Hepatocyte (in vitro differentiated cells): ENCODE results near the gene NUP62. TPM values are rescaled to one million over a fixed set of nuclear protein-coding genes. Genes with fewer than 3 reads are reported as not detected.
A peak's percentile ranks its signal among the peaks of the same experiment; 100 is the strongest.

ENCODE experiments used
- DNase-seq: peaks from one replicate; pipeline ENCODE4 v3.0.0-alpha.2; 2016; ENCODE audit warnings: low spot score
- H2AFZ ChIP-seq: fragments of 200-600 bp; sonication (generic); 2 replicates; pipeline ENCODE4 v1.6.0; 2016; ENCODE audit warnings: antibody characterized with exemption, mild to moderate bottlenecking
- H3K27ac ChIP-seq: fragments of 200-600 bp; sonication (generic); 2 replicates; pipeline ENCODE4 v1.5.1; 2016; ENCODE audit warnings: mild to moderate bottlenecking
- H3K27me3 ChIP-seq: fragments of 200-600 bp; sonication (generic); 2 replicates; pipeline ENCODE4 v1.6.1; 2016
- H3K36me3 ChIP-seq: fragments of 200-600 bp; sonication (generic); replicated peaks from 2 replicates; pipeline ENCODE4 v1.5.1; 2016; ENCODE audit warnings: low read depth; ENCODE audit not compliant: insufficient read depth
- H3K4me1 ChIP-seq: fragments of 200-600 bp; sonication (generic); 2 replicates; pipeline ENCODE4 v1.5.1; 2016; ENCODE audit warnings: mild to moderate bottlenecking, moderate library complexity; ENCODE audit not compliant: insufficient read depth
- H3K4me2 ChIP-seq: fragments of 200-600 bp; sonication (generic); 2 replicates; pipeline ENCODE4 v1.6.0; 2016
- H3K4me3 ChIP-seq: fragments of 200-600 bp; sonication (generic); 2 replicates; pipeline ENCODE4 v1.5.1; 2016; ENCODE audit warnings: mild to moderate bottlenecking
- H3K79me2 ChIP-seq: fragments of 200-600 bp; sonication (generic); 2 replicates; pipeline ENCODE4 v1.6.0; 2017; ENCODE audit warnings: mild to moderate bottlenecking
- H3K9me2 ChIP-seq: fragments of 200-600 bp; sonication (generic); replicated peaks from 2 replicates; pipeline ENCODE4 v1.6.0; 2017; ENCODE audit warnings: mild to moderate bottlenecking; ENCODE audit not compliant: insufficient read depth
- H3K9me3 ChIP-seq: fragments of 200-600 bp; sonication (generic); 2 replicates; pipeline ENCODE4 v1.5.1; 2016; ENCODE audit warnings: low read depth, mild to moderate bottlenecking
- H4K20me1 ChIP-seq: fragments of 200-600 bp; sonication (generic); 2 replicates; pipeline ENCODE4 v1.6.0; 2016; ENCODE audit warnings: mild to moderate bottlenecking; ENCODE audit not compliant: insufficient read depth, poor library complexity, severe bottlenecking
- EZH2 ChIP-seq: fragments of 200-600 bp; sonication (generic); IDR thresholded peaks from 2 replicates; pipeline ENCODE4 v1.6.1; 2016; ENCODE audit warnings: antibody characterized with exemption, mild to moderate bottlenecking, borderline replicate concordance
- EZH2phosphoT487 ChIP-seq: fragments of 200-600 bp; sonication (generic); IDR thresholded peaks from one replicate; pipeline ENCODE4 v1.6.1; 2018; ENCODE audit warnings: antibody characterized with exemption, mild to moderate bottlenecking, low read depth, moderate library complexity; ENCODE audit not compliant: unreplicated experiment, severe bottlenecking
- WGBS: methylation state at CpG from one replicate; pipeline ENCODE4 v1.1.6; 2016; ENCODE audit warnings: low lambda C conversion rate; ENCODE audit errors: missing lambda C conversion rate; 5-methylcytosine and 5-hydroxymethylcytosine counted together
- polyA plus RNA-seq: library from polyadenylated mRNA; unstranded; fragments of >200 nt; fragmentation: Nextera tagmentation; extraction: Ambion mirVana; gene quantifications from 2 replicates; pipeline ENCODE4 v1.2.1, GENCODE V29; 2016
- total RNA-seq: library from RNA; depleted of rRNA; stranded (reverse); fragments of >200 nt; gene quantifications from 2 replicates; pipeline ENCODE4 v1.2.3, GENCODE V29; 2014
- TF ChIP-seq, protein P1 (sequence below): fragments of 200-600 bp; sonication (generic); IDR thresholded peaks from 2 replicates; pipeline ENCODE4 v1.5.1; 2016; ENCODE audit warnings: antibody characterized with exemption, mild to moderate bottlenecking; ENCODE audit not compliant: poor library complexity

The NUP62 gene
- total and polyA plus RNA-seq, 2 experiments from 2014 or later, result 33.5 to 33.8 TPM

DNA sequence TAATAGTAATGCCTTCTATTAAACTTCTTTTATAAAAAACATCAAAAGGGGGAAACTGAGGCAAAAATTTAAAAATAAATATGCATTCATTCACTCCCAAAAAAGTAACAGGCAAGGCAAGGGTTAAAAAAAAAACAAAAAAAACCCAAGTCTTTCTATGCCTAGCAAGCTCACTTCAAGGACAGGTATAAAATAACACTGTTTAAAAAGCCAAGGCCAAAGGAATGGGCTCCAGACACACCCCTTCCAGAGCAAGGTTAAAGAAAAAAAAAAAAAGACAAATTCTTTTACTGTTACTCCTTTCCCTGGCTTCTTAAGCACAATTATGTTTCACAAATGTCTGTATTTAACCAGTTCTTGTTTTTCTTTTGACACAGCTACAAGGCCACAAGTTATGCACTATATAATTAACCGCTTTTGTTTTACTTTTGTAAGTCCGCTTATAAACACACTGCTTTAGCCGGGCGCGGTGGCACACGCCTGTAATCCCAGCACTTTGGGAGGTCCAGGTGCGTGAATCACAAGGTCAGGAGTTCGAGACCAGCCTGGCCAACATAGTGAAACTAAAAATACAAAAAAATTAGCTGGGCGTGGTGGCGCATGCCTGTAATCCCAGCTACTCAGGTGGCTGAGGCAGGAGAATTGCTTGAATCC is 28.1 kb upstream of the NUP62 start:
- Histone ChIP-seq H3K4me2 (peak overlapping the region; percentile 62), H3K9me2 (no peaks in the 10 kb centered on the region), H3K79me2 (no peaks in the 10 kb centered on the region), H3K4me1 (peaks cover 28% of the 10 kb centered on the region), H3K4me3 (no peak overlapping the region), H3K9me3 (no peaks in the 10 kb centered on the region), H4K20me1 (no peaks in the 10 kb centered on the region), H3K36me3 (no peaks in the 10 kb centered on the region), H3K27ac (peak overlapping the region; percentile 73), H3K27me3 (no peaks in the 10 kb centered on the region), H2AFZ (no peak overlapping the region)
- 65% methylated on average over 10 of the region's 10 CpGs for WGBS
- TF ChIP-seq EZH2, result no peak
- TF ChIP-seq, protein P1, sequence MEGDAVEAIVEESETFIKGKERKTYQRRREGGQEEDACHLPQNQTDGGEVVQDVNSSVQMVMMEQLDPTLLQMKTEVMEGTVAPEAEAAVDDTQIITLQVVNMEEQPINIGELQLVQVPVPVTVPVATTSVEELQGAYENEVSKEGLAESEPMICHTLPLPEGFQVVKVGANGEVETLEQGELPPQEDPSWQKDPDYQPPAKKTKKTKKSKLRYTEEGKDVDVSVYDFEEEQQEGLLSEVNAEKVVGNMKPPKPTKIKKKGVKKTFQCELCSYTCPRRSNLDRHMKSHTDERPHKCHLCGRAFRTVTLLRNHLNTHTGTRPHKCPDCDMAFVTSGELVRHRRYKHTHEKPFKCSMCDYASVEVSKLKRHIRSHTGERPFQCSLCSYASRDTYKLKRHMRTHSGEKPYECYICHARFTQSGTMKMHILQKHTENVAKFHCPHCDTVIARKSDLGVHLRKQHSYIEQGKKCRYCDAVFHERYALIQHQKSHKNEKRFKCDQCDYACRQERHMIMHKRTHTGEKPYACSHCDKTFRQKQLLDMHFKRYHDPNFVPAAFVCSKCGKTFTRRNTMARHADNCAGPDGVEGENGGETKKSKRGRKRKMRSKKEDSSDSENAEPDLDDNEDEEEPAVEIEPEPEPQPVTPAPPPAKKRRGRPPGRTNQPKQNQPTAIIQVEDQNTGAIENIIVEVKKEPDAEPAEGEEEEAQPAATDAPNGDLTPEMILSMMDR, result no peak
- no peak for TF ChIP-seq EZH2phosphoT487
- DNase-seq, result no peak

DNA sequence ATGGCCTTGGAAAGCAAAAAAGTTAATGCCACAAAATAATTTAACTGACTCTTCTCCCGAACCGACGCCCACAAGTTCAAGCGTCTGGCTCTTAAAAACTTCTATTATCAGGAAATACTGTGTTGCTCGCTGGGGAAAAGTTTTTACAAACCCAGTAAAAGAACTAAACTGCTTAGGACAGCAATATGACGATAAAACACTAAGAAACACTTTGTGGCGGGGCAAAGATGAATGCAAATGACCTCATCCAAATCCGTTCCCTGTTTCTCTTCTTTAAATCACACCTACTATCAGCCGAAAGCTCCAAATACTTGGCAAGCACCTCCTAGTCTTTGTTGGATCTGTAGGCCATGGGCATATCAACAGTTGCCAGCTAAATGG is 26.8 kb upstream of the NUP62 start:
- no peak for DNase-seq
- H3K36me3 ChIP-seq, result no peaks in the 10 kb centered on the region
- peaks cover 37% of the 10 kb centered on the region for H3K4me1 ChIP-seq
- TF ChIP-seq, protein P1, result no peak
- TF ChIP-seq EZH2, result no peak
- TF ChIP-seq EZH2phosphoT487, result no peak
- no peaks in the 10 kb centered on the region for H4K20me1 ChIP-seq
- H3K4me2 ChIP-seq, result peak overlapping the region; percentile 62
- H3K27ac ChIP-seq, result peak overlapping the region; percentile 73
- H3K27me3 ChIP-seq, result no peaks in the 10 kb centered on the region
- H3K4me3 ChIP-seq, result no peak overlapping the region
- H2AFZ ChIP-seq, result no peak overlapping the region
- H3K9me2 ChIP-seq, result no peaks in the 10 kb centered on the region
- no peaks in the 10 kb centered on the region for H3K79me2 ChIP-seq
- 56% methylated on average over 9 of the region's 9 CpGs for WGBS
- no peaks in the 10 kb centered on the region for H3K9me3 ChIP-seq

DNA sequence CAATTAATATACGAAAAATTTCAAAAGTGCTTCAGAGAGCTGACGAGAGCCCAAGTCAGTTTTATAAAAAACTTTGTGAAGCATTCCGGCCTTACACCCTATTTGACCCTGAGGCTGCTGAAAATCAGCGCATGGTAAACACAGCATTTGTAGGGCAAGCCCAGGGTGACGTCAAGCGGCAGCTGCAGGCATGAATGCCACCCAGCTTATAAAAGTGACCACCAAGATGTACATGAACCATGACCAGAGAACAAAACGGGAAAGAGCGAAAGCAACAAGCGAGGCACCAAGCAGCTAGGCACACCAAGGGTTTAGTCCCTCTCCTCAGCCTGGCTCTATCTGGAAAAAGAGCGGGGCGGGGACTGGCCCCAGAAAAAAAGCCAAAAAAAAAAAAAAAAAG is 25.6 kb upstream of the NUP62 start:
- Histone ChIP-seq H3K27me3 (no peaks in the 10 kb centered on the region), H3K4me1 (peaks cover 37% of the 10 kb centered on the region), H3K4me3 (no peak overlapping the region), H3K27ac (peak overlapping the region; percentile 73), H3K9me3 (no peaks in the 10 kb centered on the region), H2AFZ (no peak overlapping the region), H3K4me2 (peak overlapping the region; percentile 62), H3K79me2 (no peaks in the 10 kb centered on the region), H3K9me2 (no peaks in the 10 kb centered on the region), H3K36me3 (no peaks in the 10 kb centered on the region), H4K20me1 (no peaks in the 10 kb centered on the region)
- no peak for TF ChIP-seq EZH2phosphoT487
- TF ChIP-seq, protein P1, result no peak
- DNase-seq, result no peak
- WGBS, result 77% methylated on average over 11 of the region's 11 CpGs
